Neuronal stem cell (in vitro differentiated cells): ENCODE measurements around the gene AMD1.

Source experiments
- DNase-seq: peaks from one replicate; pipeline ENCODE4 v3.0.0-alpha.2; 2013; ENCODE audit warnings: low spot score
- H2AFZ ChIP-seq: one replicate; pipeline ENCODE4 v1.6.1; 2013; ENCODE audit warnings: mild to moderate bottlenecking, low read length, inconsistent platforms
- H2AK5ac ChIP-seq: 2 replicates; pipeline ENCODE4 v1.6.1; 2013; ENCODE audit warnings: low read depth, mild to moderate bottlenecking, inconsistent platforms, low read length, moderate library complexity, mixed read lengths
- H2BK120ac ChIP-seq: 2 replicates; pipeline ENCODE4 v1.6.1; 2013; ENCODE audit warnings: low read depth, mild to moderate bottlenecking, inconsistent platforms, low read length, moderate library complexity, mixed read lengths
- H2BK12ac ChIP-seq: one replicate; pipeline ENCODE4 v1.6.1; 2013; ENCODE audit warnings: low read length, inconsistent platforms
- H2BK15ac ChIP-seq: 2 replicates; pipeline ENCODE4 v1.6.1; 2013; ENCODE audit warnings: mild to moderate bottlenecking, low read length, inconsistent platforms, mixed read lengths
- H2BK5ac ChIP-seq: one replicate; pipeline ENCODE4 v1.6.1; 2013; ENCODE audit warnings: inconsistent platforms, mild to moderate bottlenecking, low read length, moderate library complexity
- H3K14ac ChIP-seq: one replicate; pipeline ENCODE4 v1.6.1; 2013; ENCODE audit warnings: low read length, inconsistent platforms
- H3K18ac ChIP-seq: 2 replicates; pipeline ENCODE4 v1.6.1; 2013; ENCODE audit warnings: low read length, inconsistent platforms
- H3K23ac ChIP-seq: 2 replicates; pipeline ENCODE4 v1.6.1; 2013; ENCODE audit warnings: low read depth, mild to moderate bottlenecking, mixed read lengths, low read length, inconsistent platforms; ENCODE audit not compliant: poor library complexity
- H3K27ac ChIP-seq: replicated peaks from 3 replicates; pipeline ENCODE4 v1.5.1; 2013; ENCODE audit warnings: low read length, inconsistent platforms
- H3K27me3 ChIP-seq, 3 experiments: 2 replicates each; pipeline ENCODE4 v1.6.1; 2013; ENCODE audit warnings: low read length in 3 of 3, mild to moderate bottlenecking in 2 of 3, inconsistent platforms in 1 of 3, low read depth in 1 of 3, mixed read lengths in 1 of 3, moderate library complexity in 1 of 3; ENCODE audit not compliant: control insufficient read depth in 3 of 3, insufficient read depth in 3 of 3
- H3K36me3 ChIP-seq, 2 donors: replicated peaks in 1 of 2; 2 replicates each; pipeline ENCODE4 v1.6.1; 2013; ENCODE audit warnings: low read length in 2 of 2; ENCODE audit not compliant: control insufficient read depth in 2 of 2, insufficient read depth in 2 of 2
- H3K4ac ChIP-seq: 2 replicates; pipeline ENCODE4 v1.6.1; 2013; ENCODE audit warnings: inconsistent platforms, mild to moderate bottlenecking, low read length, moderate library complexity
- H3K4me1 ChIP-seq, 2 donors: 1 replicate in 1 of 2; 2 replicates in 1 of 2; pipeline ENCODE4 v1.6.1; 2013; ENCODE audit warnings: low read length in 2 of 2, low read depth in 1 of 2; ENCODE audit not compliant: control insufficient read depth in 2 of 2, insufficient read depth in 1 of 2
- H3K4me2 ChIP-seq: one replicate; pipeline ENCODE4 v1.6.1; 2013; ENCODE audit warnings: mild to moderate bottlenecking, low read length, inconsistent platforms; ENCODE audit not compliant: insufficient read depth, poor library complexity, severe bottlenecking
- H3K4me3 ChIP-seq, 2 donors: 2 replicates each; pipeline ENCODE4 v1.5.1; 2013; ENCODE audit warnings: low read length in 2 of 2, mild to moderate bottlenecking in 2 of 2, inconsistent platforms in 1 of 2, moderate library complexity in 1 of 2
- H3K79me1 ChIP-seq: one replicate; pipeline ENCODE4 v1.6.1; 2013; ENCODE audit warnings: low read depth, mild to moderate bottlenecking, inconsistent platforms, low read length, moderate library complexity
- H3K9ac ChIP-seq: one replicate; pipeline ENCODE4 v1.6.1; 2013; ENCODE audit warnings: mild to moderate bottlenecking, low read depth, low read length, inconsistent platforms; ENCODE audit not compliant: poor library complexity
- H3K9me3 ChIP-seq, 2 donors: replicated peaks in 1 of 2; 2 replicates each; pipeline versions ENCODE3 to v1.6.1; 2013; ENCODE audit warnings: low read length in 2 of 2, mild to moderate bottlenecking in 2 of 2, inconsistent platforms in 1 of 2, low read depth in 1 of 2, mixed read lengths in 1 of 2, moderate library complexity in 1 of 2; ENCODE audit not compliant: control insufficient read depth in 2 of 2, insufficient read depth in 1 of 2
- H4K8ac ChIP-seq: one replicate; pipeline ENCODE4 v1.6.1; 2013; ENCODE audit warnings: low read depth, mild to moderate bottlenecking, inconsistent platforms, low read length, moderate library complexity
- H4K91ac ChIP-seq: one replicate; pipeline ENCODE4 v1.6.1; 2013; ENCODE audit warnings: low read length, low read depth, mild to moderate bottlenecking, inconsistent platforms; ENCODE audit not compliant: poor library complexity
- WGBS, 2 donors: extraction: QIAGEN DNeasy Blood & Tissue Kit; methylation state at CpG; one replicate each; pipeline ENCODE4 v1.1.7; 2013; ENCODE audit warnings: missing lambda C conversion rate in 2 of 2, mixed read lengths in 1 of 2; ENCODE audit not compliant: insufficient read length in 2 of 2, insufficient replicate concordance in 1 of 2; ENCODE audit errors: extremely low coverage in 2 of 2; 5-methylcytosine and 5-hydroxymethylcytosine counted together

Gene AMD1

GRCh38 chr6:110881546-110882273 lies 7.1 kb downstream of the AMD1 start:
- no peak for DNase-seq
- peaks cover 0 to 64% of the 10 kb centered on the region in 2 donors for H3K36me3 ChIP-seq
- H3K79me1 ChIP-seq: no peaks in the 10 kb centered on the region
- no peak overlapping the region for H4K8ac ChIP-seq
- H2BK120ac ChIP-seq: no peak overlapping the region
- H3K9me3 ChIP-seq: peaks cover 0 to 5% of the 10 kb centered on the region in 2 donors
- no peak overlapping the region for H3K18ac ChIP-seq
- H2BK5ac ChIP-seq: no peak overlapping the region
- H2AFZ ChIP-seq: no peak overlapping the region
- H2AK5ac ChIP-seq: no peak overlapping the region
- H3K4me2 ChIP-seq: no peak overlapping the region
- H3K23ac ChIP-seq: no peak overlapping the region
- H4K91ac ChIP-seq: no peak overlapping the region
- WGBS, 2 donors: no CpG with 5 or more reads among the region's 9 CpGs
- H2BK15ac ChIP-seq: no peak overlapping the region
- H3K4me1 ChIP-seq: peaks cover 4 to 8% of the 10 kb centered on the region in 2 donors
- no peak overlapping the region for H2BK12ac ChIP-seq
- H3K4ac ChIP-seq: no peak overlapping the region
- H3K4me3 ChIP-seq: no peak overlapping the region
- H3K27me3 ChIP-seq: no peaks in the 10 kb centered on the region
- H3K14ac ChIP-seq: no peak overlapping the region
- no peak overlapping the region for H3K9ac ChIP-seq
- H3K27ac ChIP-seq: no peak overlapping the region

- DNase-seq: no peak
- no peak overlapping the region for H4K91ac ChIP-seq
- H2BK5ac ChIP-seq: no peak overlapping the region
Observed at GRCh38 chr6:110882274-110882619, 7.7 kb downstream of the AMD1 start.

DNA sequence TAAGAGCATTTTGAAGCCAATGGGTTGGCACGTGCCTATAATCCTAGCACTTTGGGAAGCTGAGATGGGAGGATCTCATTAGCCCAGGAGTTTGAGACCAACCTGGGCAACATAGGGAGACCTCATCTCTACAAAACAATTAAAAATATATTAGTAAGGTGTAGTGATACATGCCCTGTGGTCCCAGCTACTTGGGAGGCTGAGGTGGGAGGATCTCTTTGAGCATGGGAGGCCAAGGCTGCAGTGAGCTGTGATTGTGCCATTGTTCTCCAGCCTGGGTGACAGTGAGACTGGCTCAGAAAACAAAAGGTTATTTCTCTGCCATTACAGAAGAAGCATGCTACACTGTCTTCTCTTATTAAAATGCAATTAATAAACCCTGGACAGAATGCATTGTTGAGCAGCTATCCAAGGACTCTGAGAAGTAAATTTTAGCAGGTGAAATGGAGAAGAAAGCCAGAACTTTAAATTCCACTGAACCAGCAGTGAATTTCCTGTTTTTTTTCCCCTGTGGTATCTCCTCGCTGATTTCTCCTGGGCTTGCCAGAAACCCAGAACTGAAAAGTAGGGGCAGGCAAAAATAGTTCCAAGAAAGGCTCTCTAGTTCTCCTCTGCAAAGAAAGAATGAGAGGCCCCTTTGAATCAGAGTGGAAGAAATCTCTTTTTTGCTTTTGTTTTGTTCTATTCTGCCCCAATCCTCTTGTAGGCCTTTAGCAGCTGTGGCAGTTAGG lies 8.4 kb downstream of the AMD1 start:
- Histone ChIP-seq H3K18ac (no peak overlapping the region), H2BK15ac (no peak overlapping the region), H3K4me1 (peaks cover 0 to 2% of the 10 kb centered on the region in 2 donors), H3K79me1 (no peaks in the 10 kb centered on the region), H2BK5ac (no peak overlapping the region), H3K4me2 (no peak overlapping the region), H2AFZ (no peak overlapping the region), H3K27ac (no peak overlapping the region), H4K8ac (no peak overlapping the region), H3K36me3 (peaks cover 0 to 73% of the 10 kb centered on the region in 2 donors), H2AK5ac (no peak overlapping the region), H2BK120ac (no peak overlapping the region), H3K23ac (no peak overlapping the region), H3K4ac (no peak overlapping the region), H3K9ac (no peak overlapping the region), H3K9me3 (peaks cover 0 to 5% of the 10 kb centered on the region in 2 donors), H3K27me3 (no peaks in the 10 kb centered on the region), H3K4me3 (no peak overlapping the region), H4K91ac (no peak overlapping the region), H2BK12ac (no peak overlapping the region), H3K14ac (no peak overlapping the region)
- DNase-seq: no peak
- WGBS, 2 donors: no CpG with 5 or more reads among the region's 2 CpGs

More at GRCh38 chr6:110882274-110882619, 7.7 kb downstream of the AMD1 start:
- no peak overlapping the region for H2AFZ ChIP-seq
- no peak overlapping the region for H2BK120ac ChIP-seq
- peaks cover 0 to 68% of the 10 kb centered on the region in 2 donors for H3K36me3 ChIP-seq
- H3K27me3 ChIP-seq: no peaks in the 10 kb centered on the region
- no peak overlapping the region for H2BK15ac ChIP-seq
- H2AK5ac ChIP-seq: no peak overlapping the region
- no peak overlapping the region for H3K9ac ChIP-seq
- H3K18ac ChIP-seq: no peak overlapping the region
- no peak overlapping the region for H3K4ac ChIP-seq
- H2BK12ac ChIP-seq: no peak overlapping the region
- no peak overlapping the region for H3K4me2 ChIP-seq
- WGBS, 2 donors: no CpG with 5 or more reads among the region's 1 CpG
- H3K23ac ChIP-seq: no peak overlapping the region
- no peak overlapping the region for H4K8ac ChIP-seq
- no peak overlapping the region for H3K27ac ChIP-seq
- H3K4me3 ChIP-seq: no peak overlapping the region
- H3K79me1 ChIP-seq: no peaks in the 10 kb centered on the region
- H3K9me3 ChIP-seq: peaks cover 0 to 5% of the 10 kb centered on the region in 2 donors
- H3K4me1 ChIP-seq: peaks cover 3 to 4% of the 10 kb centered on the region in 2 donors
- no peak overlapping the region for H3K14ac ChIP-seq

DNA sequence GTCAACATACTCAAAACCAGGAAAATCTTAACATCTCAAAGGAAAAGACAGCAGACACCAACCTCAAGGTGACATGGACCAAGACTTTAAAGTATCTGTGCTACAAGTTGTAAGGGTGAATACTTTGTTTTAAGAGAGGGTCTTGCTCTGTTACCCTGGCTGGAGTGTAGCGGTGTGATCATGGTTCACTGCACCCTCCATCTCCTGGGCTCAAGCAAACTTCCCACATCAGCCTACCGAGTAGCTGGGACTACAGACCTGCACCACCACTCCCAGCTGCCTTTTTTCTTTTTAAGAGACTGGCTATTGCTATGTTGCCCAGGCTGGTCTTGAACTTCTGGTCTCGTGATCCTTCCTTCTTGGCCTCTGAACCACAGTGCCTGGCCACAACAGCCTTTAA lies 9.7 kb downstream of the AMD1 start:
- H3K23ac ChIP-seq: no peak overlapping the region
- no peak for DNase-seq

More for the DNA sequence above, 9.7 kb downstream of the AMD1 start:
- Histone ChIP-seq H3K27ac (no peak overlapping the region), H3K14ac (no peak overlapping the region), H3K4me3 (no peak overlapping the region), H3K18ac (no peak overlapping the region), H2BK120ac (no peak overlapping the region), H4K8ac (no peak overlapping the region), H2BK12ac (no peak overlapping the region), H2AK5ac (no peak overlapping the region), H4K91ac (no peak overlapping the region), H3K27me3 (no peaks in the 10 kb centered on the region), H3K4ac (no peak overlapping the region), H3K36me3 (peaks cover 0 to 81% of the 10 kb centered on the region in 2 donors), H2AFZ (no peak overlapping the region), H2BK5ac (no peak overlapping the region), H3K79me1 (no peaks in the 10 kb centered on the region), H3K9me3 (peaks cover 0 to 5% of the 10 kb centered on the region in 2 donors), H3K4me2 (no peak overlapping the region), H3K4me1 (peaks cover 0 to 2% of the 10 kb centered on the region in 2 donors), H2BK15ac (no peak overlapping the region), H3K9ac (no peak overlapping the region)
- no CpG with 5 or more reads among the region's 3 CpGs for WGBS, 2 donors
